HEK293 (cell line): ENCODE measurements around the gene KIF27.

Experiments
- CTCF ChIA-PET: fragments of 350-600 bp; formaldehyde crosslinking; extraction: SDS; loops from one replicate; lab custom pipeline; 2021; ENCODE audit warnings: antibody characterized with exemption; lab: Yijun Ruan, JAX
- POLR2A ChIA-PET: fragments of 300-600 bp; formaldehyde crosslinking; extraction: SDS; loops from one replicate; lab custom pipeline; 2020; ENCODE audit warnings: antibody characterized with exemption, inconsistent platforms; lab: Yijun Ruan, JAX
- H3K27ac ChIP-seq: fragments of 200-500 bp; sonication (Bioruptor generic); 2 replicates; pipeline ENCODE4 v1.5.1; 2014; ENCODE audit warnings: low read depth, low read length, control low read depth, inconsistent platforms; ENCODE audit errors: extremely low read depth
- H3K36me3 ChIP-seq, 2 experiments: fragments of 200-500 bp in 1 of 2; sonication (Bioruptor generic) in 1 of 2; 1 replicate in 1 of 2; 2 replicates in 1 of 2; pipeline ENCODE4 v1.5.1; 2014 to 2017; ENCODE audit warnings: inconsistent platforms in 2 of 2, low read length in 2 of 2; ENCODE audit not compliant: control insufficient read depth in 2 of 2, insufficient read depth in 1 of 2
- H3K4me1 ChIP-seq: fragments of 200-500 bp; sonication (Bioruptor generic); 2 replicates; pipeline ENCODE4 v1.5.1; 2014; ENCODE audit warnings: mild to moderate bottlenecking, low read length, inconsistent platforms; ENCODE audit not compliant: control insufficient read depth, insufficient read depth
- H3K4me3 ChIP-seq: 2 replicates; pipeline ENCODE4 v1.5.1; 2011; ENCODE audit warnings: low read depth, mild to moderate bottlenecking, control low read depth, low read length, moderate library complexity
- H3K9me3 ChIP-seq: fragments of 200-500 bp; sonication (Bioruptor generic); 2 replicates; pipeline ENCODE4 v1.5.1; 2014; ENCODE audit warnings: low read depth, low read length, inconsistent platforms; ENCODE audit not compliant: control insufficient read depth, insufficient read depth
- GLIS1 ChIP-seq: fragments of 450-650 bp; formaldehyde crosslinking; IDR thresholded peaks from 2 replicates; pipeline ENCODE4 v1.5.1; 2016; ENCODE audit warnings: missing biosample characterization, missing genetic modification characterization
- IKZF3 ChIP-seq: fragments of 450-650 bp; IDR thresholded peaks from 2 replicates; pipeline ENCODE4 v1.5.0; 2018; ENCODE audit warnings: missing biosample characterization, mild to moderate bottlenecking, missing genetic modification characterization, moderate library complexity
- KLF10 ChIP-seq: fragments of 450-650 bp; IDR thresholded peaks from 2 replicates; pipeline ENCODE4 v1.5.1; 2018; ENCODE audit warnings: missing biosample characterization, mild to moderate bottlenecking, missing genetic modification characterization
- KLF8 ChIP-seq: fragments of 450-650 bp; formaldehyde crosslinking; IDR thresholded peaks from 2 replicates; pipeline ENCODE4 v1.5.1; 2016; ENCODE audit warnings: missing biosample characterization, missing genetic modification characterization
- MZF1 ChIP-seq: fragments of 450-650 bp; formaldehyde crosslinking; IDR thresholded peaks from 2 replicates; pipeline ENCODE4 v1.5.1; 2017; ENCODE audit warnings: missing biosample characterization, missing genetic modification characterization, borderline replicate concordance
- OSR2 ChIP-seq: fragments of 450-650 bp; formaldehyde crosslinking; IDR thresholded peaks from 2 replicates; pipeline ENCODE4 v1.5.1; 2016; ENCODE audit warnings: missing biosample characterization, missing genetic modification characterization
- PRDM10 ChIP-seq: fragments of 450-650 bp; formaldehyde crosslinking; IDR thresholded peaks from 2 replicates; pipeline ENCODE4 v1.5.1; 2016; ENCODE audit warnings: missing biosample characterization, missing genetic modification characterization
- PRDM6 ChIP-seq: fragments of 450-650 bp; formaldehyde crosslinking; IDR thresholded peaks from 2 replicates; pipeline ENCODE4 v1.5.1; 2017; ENCODE audit warnings: missing biosample characterization, missing genetic modification characterization
- SP7 ChIP-seq: fragments of 450-650 bp; formaldehyde crosslinking; IDR thresholded peaks from 2 replicates; pipeline ENCODE4 v1.5.1; 2016; ENCODE audit warnings: missing biosample characterization, missing genetic modification characterization
- WT1 ChIP-seq: fragments of 450-650 bp; formaldehyde crosslinking; IDR thresholded peaks from 2 replicates; pipeline ENCODE4 v1.5.1; 2016; ENCODE audit warnings: missing biosample characterization, missing genetic modification characterization
- ZBTB8A ChIP-seq: fragments of 450-650 bp; formaldehyde crosslinking; IDR thresholded peaks from 2 replicates; pipeline ENCODE4 v1.5.1; 2016; ENCODE audit warnings: missing biosample characterization, missing genetic modification characterization
- ZEB2 ChIP-seq: fragments of 450-650 bp; formaldehyde crosslinking; IDR thresholded peaks from 2 replicates; pipeline ENCODE4 v1.5.1; 2016; ENCODE audit warnings: missing biosample characterization, missing genetic modification characterization
- ZIC2 ChIP-seq: fragments of 450-650 bp; formaldehyde crosslinking; IDR thresholded peaks from 2 replicates; pipeline ENCODE4 v1.5.1; 2016; ENCODE audit warnings: missing biosample characterization, missing genetic modification characterization
- ZNF202 ChIP-seq: fragments of 450-650 bp; formaldehyde crosslinking; IDR thresholded peaks from 2 replicates; pipeline ENCODE4 v1.5.1; 2016; ENCODE audit warnings: missing biosample characterization, missing genetic modification characterization, borderline replicate concordance
- ZNF302 ChIP-seq: fragments of 450-650 bp; formaldehyde crosslinking; IDR thresholded peaks from 2 replicates; pipeline ENCODE4 v1.5.1; 2016; ENCODE audit warnings: missing biosample characterization, missing genetic modification characterization, low read depth
- ZNF324 ChIP-seq: fragments of 450-650 bp; formaldehyde crosslinking; IDR thresholded peaks from 2 replicates; pipeline ENCODE4 v1.5.1; 2016; ENCODE audit warnings: missing biosample characterization, missing genetic modification characterization
- ZNF416 ChIP-seq: fragments of 450-650 bp; formaldehyde crosslinking; IDR thresholded peaks from 2 replicates; pipeline ENCODE4 v1.5.1; 2016; ENCODE audit warnings: missing biosample characterization, missing genetic modification characterization
- ZNF423 ChIP-seq: fragments of 450-650 bp; formaldehyde crosslinking; IDR thresholded peaks from 2 replicates; pipeline ENCODE4 v1.5.1; 2016; ENCODE audit warnings: missing biosample characterization, missing genetic modification characterization
- ZNF513 ChIP-seq: fragments of 450-650 bp; IDR thresholded peaks from 2 replicates; pipeline ENCODE4 v1.5.1; 2018; ENCODE audit warnings: missing biosample characterization, missing genetic modification characterization
- ZNF561 ChIP-seq: fragments of 450-650 bp; IDR thresholded peaks from 2 replicates; pipeline ENCODE4 v1.5.1; 2018; ENCODE audit warnings: missing biosample characterization, missing genetic modification characterization, borderline replicate concordance
- ZNF600 ChIP-seq: fragments of 450-650 bp; formaldehyde crosslinking; IDR thresholded peaks from 2 replicates; pipeline ENCODE4 v1.5.1; 2016; ENCODE audit warnings: missing biosample characterization, missing genetic modification characterization
- ZNF629 ChIP-seq: fragments of 450-650 bp; formaldehyde crosslinking; IDR thresholded peaks from 2 replicates; pipeline ENCODE4 v1.5.1; 2017; ENCODE audit warnings: missing biosample characterization, missing genetic modification characterization
- ZNF768 ChIP-seq: fragments of 450-650 bp; formaldehyde crosslinking; IDR thresholded peaks from 2 replicates; pipeline ENCODE4 v1.5.1; 2018; ENCODE audit warnings: missing biosample characterization, mild to moderate bottlenecking, missing genetic modification characterization
- ZXDB ChIP-seq: fragments of 450-650 bp; formaldehyde crosslinking; IDR thresholded peaks from 2 replicates; pipeline ENCODE4 v1.5.1; 2016; ENCODE audit warnings: missing biosample characterization, missing genetic modification characterization
- TF ChIP-seq, protein P1 (sequence below): fragments of 450-650 bp; formaldehyde crosslinking; IDR thresholded peaks from 2 replicates; pipeline ENCODE4 v1.5.1; 2017; ENCODE audit warnings: missing biosample characterization, missing genetic modification characterization

The KIF27 gene

DNA sequence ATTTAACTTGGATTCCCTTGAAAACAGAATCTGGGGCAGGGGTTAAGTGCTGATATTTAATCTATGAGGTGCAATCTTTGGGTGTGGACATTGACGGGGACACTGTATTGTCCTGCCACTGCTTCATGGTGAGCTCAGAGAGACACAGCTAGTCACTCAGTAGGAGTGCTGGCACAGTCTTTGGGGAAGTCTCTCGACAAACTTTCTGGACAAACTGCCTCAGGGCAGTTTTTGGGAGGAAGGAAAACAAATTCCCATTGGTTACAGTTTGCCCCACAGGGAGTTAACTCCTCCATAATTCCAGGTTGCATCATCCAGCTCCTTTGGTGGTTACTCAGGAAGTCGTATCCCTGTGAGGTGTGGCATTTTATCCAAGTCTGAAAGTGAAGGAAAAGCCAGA, 40.9 kb upstream of the KIF27 start:
- Histone ChIP-seq H3K9me3 (no peaks in the 10 kb centered on the region), H3K4me1 (no peaks in the 10 kb centered on the region), H3K36me3 (peaks cover 0 to 5% of the 10 kb centered on the region in 2 experiments; a peak in 1 of 3 replicates), H3K27ac (no peak overlapping the region), H3K4me3 (no peak overlapping the region)
- POLR2A ChIA-PET, result interaction anchor here (0.5 to 5.6 kb wide), 5 partner anchors 9 to 298 kb away, joined by 3 to 57 read pairs (median 5); partner anchors contain the start of genes HNRNPK, KIF27 and RMI1
- CTCF ChIA-PET, result interaction anchor here (0.8 to 1.9 kb wide), 6 partner anchors 18 to 210 kb away, joined by 3 to 8 read pairs (median 4); partner anchors contain the start of gene KIF27
- peak; percentile 70 for TF ChIP-seq ZIC2 (tag by site-specific recombination)
- TF ChIP-seq ZNF600, result 0 out of 2 replicates have a peak, but pooled peaks have one; percentile 20
- TF ChIP-seq KLF8 (tag by site-specific recombination), result peak; percentile 28; the same call in 1 of the 2 replicates
- peak; percentile 59 for TF ChIP-seq PRDM6 (tag by site-specific recombination)
- no peak for TF ChIP-seq ZXDB (tag by site-specific recombination)
- peak; percentile 76 for TF ChIP-seq WT1
- 0 out of 2 replicates have a peak, but pooled peaks have one; percentile 17 for TF ChIP-seq IKZF3 (tag by site-specific recombination)
- no peak for TF ChIP-seq ZNF202 (tag by site-specific recombination)
- TF ChIP-seq MZF1 (tag by site-specific recombination), result 0 out of 2 replicates have a peak, but pooled peaks have one; percentile 20
- 0 out of 2 replicates have a peak, but pooled peaks have one; percentile 42 for TF ChIP-seq KLF10 (tag by site-specific recombination)
- peak; percentile 76; the same call in 1 of the 2 replicates for TF ChIP-seq ZNF561 (tag by site-specific recombination)
- no peak for TF ChIP-seq ZNF302
- TF ChIP-seq ZEB2 (tag by site-specific recombination), result peak; percentile 52; the same call in 1 of the 2 replicates
- TF ChIP-seq ZNF423 (tag by site-specific recombination), result peak; percentile 30; the same call in 1 of the 2 replicates
- TF ChIP-seq ZNF629 (tag by site-specific recombination), result peak; percentile 63
- TF ChIP-seq ZNF768 (tag by site-specific recombination), result no peak
- TF ChIP-seq, protein P1, sequence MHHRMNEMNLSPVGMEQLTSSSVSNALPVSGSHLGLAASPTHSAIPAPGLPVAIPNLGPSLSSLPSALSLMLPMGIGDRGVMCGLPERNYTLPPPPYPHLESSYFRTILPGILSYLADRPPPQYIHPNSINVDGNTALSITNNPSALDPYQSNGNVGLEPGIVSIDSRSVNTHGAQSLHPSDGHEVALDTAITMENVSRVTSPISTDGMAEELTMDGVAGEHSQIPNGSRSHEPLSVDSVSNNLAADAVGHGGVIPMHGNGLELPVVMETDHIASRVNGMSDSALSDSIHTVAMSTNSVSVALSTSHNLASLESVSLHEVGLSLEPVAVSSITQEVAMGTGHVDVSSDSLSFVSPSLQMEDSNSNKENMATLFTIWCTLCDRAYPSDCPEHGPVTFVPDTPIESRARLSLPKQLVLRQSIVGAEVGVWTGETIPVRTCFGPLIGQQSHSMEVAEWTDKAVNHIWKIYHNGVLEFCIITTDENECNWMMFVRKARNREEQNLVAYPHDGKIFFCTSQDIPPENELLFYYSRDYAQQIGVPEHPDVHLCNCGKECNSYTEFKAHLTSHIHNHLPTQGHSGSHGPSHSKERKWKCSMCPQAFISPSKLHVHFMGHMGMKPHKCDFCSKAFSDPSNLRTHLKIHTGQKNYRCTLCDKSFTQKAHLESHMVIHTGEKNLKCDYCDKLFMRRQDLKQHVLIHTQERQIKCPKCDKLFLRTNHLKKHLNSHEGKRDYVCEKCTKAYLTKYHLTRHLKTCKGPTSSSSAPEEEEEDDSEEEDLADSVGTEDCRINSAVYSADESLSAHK (tag by site-specific recombination), result 0 out of 2 replicates have a peak, but pooled peaks have one; percentile 38
- TF ChIP-seq GLIS1, result peak; percentile 95
- TF ChIP-seq OSR2 (tag by site-specific recombination), result peak; percentile 50; the same call in 1 of the 2 replicates
- no peak for TF ChIP-seq ZNF416 (tag by site-specific recombination)
- TF ChIP-seq PRDM10, result peak; percentile 41
- TF ChIP-seq ZNF324, result 0 out of 2 replicates have a peak, but pooled peaks have one; percentile 53
- no peak for TF ChIP-seq ZBTB8A
- TF ChIP-seq SP7 (tag by site-specific recombination), result peak; percentile 45; the same call in 1 of the 2 replicates
- 0 out of 2 replicates have a peak, but pooled peaks have one; percentile 17 for TF ChIP-seq ZNF513 (tag by site-specific recombination)
- TF ChIP-seq, all 188 proteins: peak for 19
